GM12892 (cell line): Measurements from ENCODE around the gene DCAF7.

Experiments used
- POLR2A ChIP-seq: IDR thresholded peaks from 2 replicates; pipeline ENCODE4 v1.6.1; 2011; ENCODE audit warnings: low read depth, low read length, control low read depth
- POLR2AphosphoS5 ChIP-seq: IDR thresholded peaks from 2 replicates; pipeline ENCODE4 v1.6.1; 2011; ENCODE audit warnings: low read depth, low read length, control low read depth
- TAF1 ChIP-seq: IDR thresholded peaks from 2 replicates; pipeline ENCODE4 v1.6.1; 2011; ENCODE audit warnings: low read depth, mild to moderate bottlenecking, control low read depth, low read length, borderline replicate concordance

GRCh38 chr17:63512388-63512787 is 37.9 kb upstream of the DCAF7 start:
- no peak for TF ChIP-seq TAF1
- TF ChIP-seq POLR2A, result no peak
- TF ChIP-seq POLR2AphosphoS5, result no peak
